Body of pancreas (tissue), 4 donors: ENCODE measurements around the gene SLC38A8.

Experiments used
- POLR2A ChIP-seq, 3 donors: fragments of 450-650 bp; IDR thresholded peaks; one replicate each; pipeline ENCODE4 v1.6.1; 2016; ENCODE audit warnings: antibody characterized with exemption in 3 of 3, mild to moderate bottlenecking in 2 of 3
- TF ChIP-seq, protein P1 (sequence below), 7 experiments: fragments of 450-650 bp in 4 of 7; fragments of 200-600 bp in 3 of 7; sonication (generic) in 3 of 7; IDR thresholded peaks; one replicate each; pipeline ENCODE4 v1.5.1; 2016 to 2019; ENCODE audit warnings: antibody characterized with exemption in 7 of 7

DNA sequence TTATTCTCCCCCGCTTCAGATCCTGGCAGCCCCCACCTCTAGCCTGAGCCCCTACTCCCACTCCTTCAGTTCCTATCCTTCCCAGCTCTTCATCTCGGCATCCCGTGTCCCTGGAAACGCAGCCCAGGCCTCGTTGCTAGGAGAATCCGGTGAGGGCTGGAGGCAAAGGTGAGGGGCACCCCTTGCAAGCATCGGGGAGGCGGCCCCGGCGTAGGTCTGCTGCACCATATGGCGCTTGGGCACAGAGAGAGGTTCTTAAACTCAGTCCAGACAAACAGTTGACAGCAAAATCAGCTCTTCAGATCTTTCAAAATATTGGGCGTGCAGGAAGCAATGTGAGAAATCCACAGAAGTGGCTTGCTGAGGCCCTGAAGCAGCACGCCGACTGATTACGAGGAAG lies 15.0 kb downstream of the SLC38A8 start:
- TF ChIP-seq, protein P1, sequence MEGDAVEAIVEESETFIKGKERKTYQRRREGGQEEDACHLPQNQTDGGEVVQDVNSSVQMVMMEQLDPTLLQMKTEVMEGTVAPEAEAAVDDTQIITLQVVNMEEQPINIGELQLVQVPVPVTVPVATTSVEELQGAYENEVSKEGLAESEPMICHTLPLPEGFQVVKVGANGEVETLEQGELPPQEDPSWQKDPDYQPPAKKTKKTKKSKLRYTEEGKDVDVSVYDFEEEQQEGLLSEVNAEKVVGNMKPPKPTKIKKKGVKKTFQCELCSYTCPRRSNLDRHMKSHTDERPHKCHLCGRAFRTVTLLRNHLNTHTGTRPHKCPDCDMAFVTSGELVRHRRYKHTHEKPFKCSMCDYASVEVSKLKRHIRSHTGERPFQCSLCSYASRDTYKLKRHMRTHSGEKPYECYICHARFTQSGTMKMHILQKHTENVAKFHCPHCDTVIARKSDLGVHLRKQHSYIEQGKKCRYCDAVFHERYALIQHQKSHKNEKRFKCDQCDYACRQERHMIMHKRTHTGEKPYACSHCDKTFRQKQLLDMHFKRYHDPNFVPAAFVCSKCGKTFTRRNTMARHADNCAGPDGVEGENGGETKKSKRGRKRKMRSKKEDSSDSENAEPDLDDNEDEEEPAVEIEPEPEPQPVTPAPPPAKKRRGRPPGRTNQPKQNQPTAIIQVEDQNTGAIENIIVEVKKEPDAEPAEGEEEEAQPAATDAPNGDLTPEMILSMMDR (IDR thresholded peaks at IDR 0.05), result no peak
- TF ChIP-seq POLR2A (IDR thresholded peaks at IDR 0.05), result no peak
